H1 (cell line): ENCODE measurements around the gene ASB14. TPM values are rescaled to one million over a fixed set of nuclear protein-coding genes. Genes with fewer than 3 reads are reported as not detected.

Experiments
- CTCF ChIA-PET: fragments of 300-600 bp; sonication (Branson Sonifier 250); formaldehyde crosslinking; loops from one replicate; lab custom pipeline; 2021; ENCODE audit not compliant: partially characterized antibody; lab: Charles Lee
- POLR2A ChIA-PET: fragments of 300-600 bp; sonication (Branson Sonifier 250); formaldehyde crosslinking; loops from one replicate; lab custom pipeline; 2021; ENCODE audit warnings: inconsistent platforms; ENCODE audit not compliant: partially characterized antibody; lab: Charles Lee
- DNase-seq, 2 experiments: peaks; one replicate each; pipeline versions ENCODE4 v3.0.0 to v3.0.0-alpha.2; 2010 to 2022; ENCODE audit warnings: low spot score in 2 of 2, low read depth in 1 of 2, mixed read lengths in 1 of 2
- FAIRE-seq: peaks from 2 replicates; lab custom pipeline; 2011; peaks lifted over from hg19 to GRCh38; lab: Jason Lieb, UNC
- H2AFZ ChIP-seq: 2 replicates; pipeline ENCODE4 v1.8.1; 2012; ENCODE audit warnings: low read length, inconsistent platforms
- H2AK5ac ChIP-seq: 2 replicates; pipeline ENCODE4 v1.6.1; 2013; ENCODE audit warnings: low read depth, low read length
- H2BK120ac ChIP-seq: replicated peaks from 2 replicates; pipeline ENCODE3; 2013; ENCODE audit warnings: low read depth, low read length, inconsistent platforms
- H2BK12ac ChIP-seq: 2 replicates; pipeline ENCODE4 v1.6.1; 2013; ENCODE audit warnings: low read depth, low read length
- H2BK15ac ChIP-seq: 2 replicates; pipeline ENCODE4 v1.6.1; 2013; ENCODE audit warnings: low read length
- H2BK20ac ChIP-seq: 2 replicates; pipeline ENCODE4 v1.6.1; 2013; ENCODE audit warnings: low read length
- H2BK5ac ChIP-seq: 2 replicates; pipeline ENCODE4 v1.6.1; 2013; ENCODE audit warnings: low read depth, low read length
- H3K14ac ChIP-seq: 2 replicates; pipeline ENCODE4 v1.6.1; 2013; ENCODE audit warnings: inconsistent platforms; ENCODE audit not compliant: insufficient read length
- H3K18ac ChIP-seq: 2 replicates; pipeline ENCODE4 v1.6.1; 2013; ENCODE audit warnings: low read length; ENCODE audit errors: extremely low read depth
- H3K23ac ChIP-seq: 2 replicates; pipeline ENCODE4 v1.6.1; 2013; ENCODE audit warnings: inconsistent platforms; ENCODE audit not compliant: insufficient read length
- H3K23me2 ChIP-seq: 2 replicates; pipeline ENCODE4 v1.6.1; 2013; ENCODE audit warnings: low read depth, low read length
- H3K27ac ChIP-seq: 2 replicates; pipeline ENCODE4 v1.6.1; 2011; ENCODE audit warnings: low read depth, low read length, inconsistent platforms
- H3K27me3 ChIP-seq, 4 experiments: replicated peaks in 1 of 4; 1 replicate in 1 of 4; 2 replicates in 3 of 4; pipeline versions ENCODE4 v1.6.1 to v1.8.1; 2011 to 2013; ENCODE audit warnings: low read length in 3 of 4, mild to moderate bottlenecking in 3 of 4, inconsistent platforms in 2 of 4, mixed read lengths in 2 of 4, moderate library complexity in 1 of 4; ENCODE audit not compliant: control insufficient read depth in 3 of 4, insufficient read depth in 3 of 4; ENCODE audit errors: extremely low read depth in 1 of 4
- H3K36me3 ChIP-seq, 4 experiments: 2 replicates each; pipeline versions ENCODE4 v1.6.1 to v1.8.1; 2011 to 2013; ENCODE audit warnings: mild to moderate bottlenecking in 4 of 4, low read length in 3 of 4, moderate library complexity in 2 of 4, control low read depth in 1 of 4, inconsistent platforms in 1 of 4; ENCODE audit not compliant: insufficient read depth in 4 of 4, control insufficient read depth in 2 of 4
- H3K4ac ChIP-seq: replicated peaks from 2 replicates; pipeline ENCODE3; 2013; ENCODE audit warnings: low read length, low read depth, mixed read lengths, inconsistent platforms; ENCODE audit not compliant: insufficient read length
- H3K4me1 ChIP-seq, 4 experiments: replicated peaks in 1 of 4; 1 replicate in 1 of 4; 2 replicates in 3 of 4; pipeline versions ENCODE4 v1.6.1 to v1.8.1; 2011 to 2013; ENCODE audit warnings: low read length in 3 of 4, inconsistent platforms in 2 of 4, mixed read lengths in 1 of 4; ENCODE audit not compliant: insufficient read depth in 4 of 4, control insufficient read depth in 3 of 4
- H3K4me2 ChIP-seq, 2 experiments: 2 replicates each; pipeline versions ENCODE4 v1.6.1 to v1.8.1; 2011 to 2013; ENCODE audit warnings: low read depth in 2 of 2, low read length in 2 of 2, control low read depth in 1 of 2, inconsistent platforms in 1 of 2, mild to moderate bottlenecking in 1 of 2; ENCODE audit not compliant: insufficient read depth in 1 of 2
- H3K4me3 ChIP-seq, 4 experiments: fragments of 200-600, 300-600 bp in 1 of 4; sonication (generic), shearing (Covaris generic), sonication (Bioruptor Twin) in 1 of 4; 2 replicates each; pipeline versions ENCODE4 v1.5.1 to v1.8.1; 2011 to 2016; ENCODE audit warnings: low read length in 4 of 4, low read depth in 3 of 4, control low read depth in 2 of 4, inconsistent platforms in 2 of 4, mild to moderate bottlenecking in 2 of 4, mixed read lengths in 1 of 4, moderate library complexity in 1 of 4; ENCODE audit not compliant: insufficient read depth in 2 of 4; ENCODE audit errors: extremely low read depth in 1 of 4
- H3K56ac ChIP-seq: replicated peaks from 2 replicates; pipeline ENCODE3; 2013; ENCODE audit warnings: low read depth, mild to moderate bottlenecking, mixed read lengths, low read length, inconsistent platforms; ENCODE audit not compliant: insufficient read length
- H3K79me1 ChIP-seq: 2 replicates; pipeline ENCODE4 v1.6.1; 2013; ENCODE audit warnings: low read depth, low read length, control low read depth
- H3K79me2 ChIP-seq, 2 experiments: 2 replicates each; pipeline versions ENCODE4 v1.6.1 to v1.8.1; 2012 to 2013; ENCODE audit warnings: low read length in 2 of 2, mild to moderate bottlenecking in 2 of 2, inconsistent platforms in 1 of 2; ENCODE audit not compliant: insufficient read depth in 2 of 2, control insufficient read depth in 1 of 2
- H3K9ac ChIP-seq, 4 experiments: replicated peaks in 1 of 4; 1 replicate in 1 of 4; 2 replicates in 3 of 4; pipeline versions ENCODE4 v1.6.1 to v1.8.1; 2011 to 2013; ENCODE audit warnings: low read depth in 3 of 4, low read length in 3 of 4, control low read depth in 2 of 4, mild to moderate bottlenecking in 2 of 4, moderate library complexity in 2 of 4, inconsistent platforms in 1 of 4; ENCODE audit errors: extremely low read depth in 1 of 4
- H3K9me3 ChIP-seq, 2 experiments: 2 replicates each; pipeline versions ENCODE4 v1.6.1 to v1.8.1; 2012 to 2013; ENCODE audit warnings: mild to moderate bottlenecking in 2 of 2, moderate library complexity in 2 of 2, control low read depth in 1 of 2, inconsistent platforms in 1 of 2, low read depth in 1 of 2, low read length in 1 of 2, mixed read lengths in 1 of 2; ENCODE audit not compliant: insufficient read depth in 2 of 2
- H4K20me1 ChIP-seq, 2 experiments: replicated peaks in 1 of 2; 2 replicates each; pipeline versions ENCODE3 to v1.8.1; 2011 to 2013; ENCODE audit warnings: inconsistent platforms in 2 of 2, low read length in 2 of 2, mild to moderate bottlenecking in 1 of 2; ENCODE audit not compliant: insufficient read depth in 2 of 2, control insufficient read depth in 1 of 2
- H4K5ac ChIP-seq: 2 replicates; pipeline ENCODE4 v1.6.1; 2013; ENCODE audit warnings: low read length, low read depth, mixed read lengths, inconsistent platforms; ENCODE audit not compliant: insufficient read length
- H4K8ac ChIP-seq: 2 replicates; pipeline ENCODE4 v1.8.0; 2013; ENCODE audit warnings: mild to moderate bottlenecking, moderate library complexity, low read length, inconsistent platforms; ENCODE audit not compliant: insufficient read depth; ENCODE audit errors: extremely low read depth
- H4K91ac ChIP-seq: replicated peaks from 2 replicates; pipeline ENCODE3; 2013; ENCODE audit warnings: low read length, mixed read lengths, inconsistent platforms; ENCODE audit not compliant: insufficient read length
- WGBS, 2 experiments: shearing (Covaris generic) in 1 of 2; methylation state at CpG; one replicate each; pipeline versions ENCODE4 v1.1.6 to v1.1.7; 2013 to 2015; ENCODE audit warnings: low lambda C conversion rate in 2 of 2, mixed read lengths in 2 of 2, inconsistent platforms in 1 of 2, low coverage in 1 of 2, missing lambda C conversion rate in 1 of 2; ENCODE audit not compliant: insufficient replicate concordance in 2 of 2, insufficient coverage in 1 of 2, insufficient read length in 1 of 2; ENCODE audit errors: extremely low coverage in 1 of 2, missing lambda C conversion rate in 1 of 2; 5-methylcytosine and 5-hydroxymethylcytosine counted together
- polyA plus RNA-seq, 7 experiments: library from polyadenylated mRNA; depleted of rRNA in 3 of 7; stranded (reverse) in 5 of 7; unstranded in 2 of 7; fragments of >200 nt in 5 of 7; fragments of 200-250 nt in 2 of 7; gene quantifications; 1 replicate in 5 of 7; 2 replicates in 1 of 7; 4 replicates in 1 of 7; pipeline versions ENCODE4 v1.2.1 to v1.2.3, GENCODE V29; 2011 to 2013; ENCODE audit warnings: missing spikeins in 2 of 7, mixed read lengths in 2 of 7
- total RNA-seq: library from RNA; stranded (reverse); fragmentation: NEBNext Ultra II Directional; extraction: Animal tissue kit (Norgen Biotek cat#: 25700); gene quantifications from 2 replicates; pipeline ENCODE4 v1.2.1, GENCODE V29; 2021
- TF ChIP-seq, protein P1 (sequence below): IDR thresholded peaks from 2 replicates; pipeline ENCODE4 v1.6.1; 2011; ENCODE audit warnings: low read length, improper control_type of control experiment

Gene ASB14
- total and polyA plus RNA-seq, 2 of the 8 experiments (the other 6 are each of a cell fraction or from before 2014, with no cell fraction given): not detected

DNA sequence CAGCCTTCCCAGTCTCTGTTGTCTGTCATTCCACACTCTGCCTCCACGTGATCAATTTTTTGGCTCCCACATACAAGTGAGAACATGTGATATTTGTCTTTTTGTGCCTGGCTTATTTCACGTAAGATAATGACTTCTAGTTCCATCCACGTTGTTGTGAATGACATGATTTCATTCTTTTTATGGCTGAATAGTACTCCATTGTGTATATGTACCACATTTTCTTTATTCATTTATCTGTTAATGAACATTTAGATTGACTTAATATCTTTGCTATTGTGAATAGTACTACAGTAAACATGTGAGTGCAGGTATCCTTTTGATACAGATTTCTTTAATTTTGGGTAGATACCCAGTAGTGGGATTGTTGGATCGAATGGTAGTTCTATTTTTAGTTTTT, 31.4 kb downstream of the ASB14 start:
- no peaks in the 10 kb centered on the region; the same call in 1 of the 2 replicates for H3K23me2 ChIP-seq
- H4K20me1 ChIP-seq: no peaks in the 10 kb centered on the region
- no peak overlapping the region for H4K5ac ChIP-seq
- no peaks in the 10 kb centered on the region for H3K27me3 ChIP-seq
- no peak overlapping the region for H2BK12ac ChIP-seq
- no peak overlapping the region for H3K14ac ChIP-seq
- H2BK5ac ChIP-seq: no peak overlapping the region
- POLR2A ChIA-PET: no interaction called here
- no peak overlapping the region for H2BK20ac ChIP-seq
- no peak overlapping the region for H3K23ac ChIP-seq
- CTCF ChIA-PET: no interaction called here
- H3K79me1 ChIP-seq: no peaks in the 10 kb centered on the region
- no peak overlapping the region for H4K91ac ChIP-seq
- H3K18ac ChIP-seq: no peak overlapping the region
- no peak for FAIRE-seq
- no peak overlapping the region for H3K27ac ChIP-seq
- no peaks in the 10 kb centered on the region for H3K79me2 ChIP-seq
- no peak overlapping the region for H2AK5ac ChIP-seq
- no peak overlapping the region for H3K9ac ChIP-seq
- H3K9me3 ChIP-seq: no peaks in the 10 kb centered on the region
- 90% methylated on average over 4 of the region's 4 CpGs; no CpG with 5 or more reads in 1 of the 2 experiments for WGBS, 2 experiments
- H4K8ac ChIP-seq: no peak overlapping the region
- DNase-seq: no peak
- TF ChIP-seq, protein P1, sequence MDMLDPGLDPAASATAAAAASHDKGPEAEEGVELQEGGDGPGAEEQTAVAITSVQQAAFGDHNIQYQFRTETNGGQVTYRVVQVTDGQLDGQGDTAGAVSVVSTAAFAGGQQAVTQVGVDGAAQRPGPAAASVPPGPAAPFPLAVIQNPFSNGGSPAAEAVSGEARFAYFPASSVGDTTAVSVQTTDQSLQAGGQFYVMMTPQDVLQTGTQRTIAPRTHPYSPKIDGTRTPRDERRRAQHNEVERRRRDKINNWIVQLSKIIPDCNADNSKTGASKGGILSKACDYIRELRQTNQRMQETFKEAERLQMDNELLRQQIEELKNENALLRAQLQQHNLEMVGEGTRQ: no peak
- H3K4me1 ChIP-seq: no peaks in the 10 kb centered on the region
- H3K56ac ChIP-seq: no peak overlapping the region
- H3K4me2 ChIP-seq: no peak overlapping the region
- H2BK15ac ChIP-seq: no peak overlapping the region
- no peak overlapping the region for H3K4me3 ChIP-seq
- H3K4ac ChIP-seq: no peak overlapping the region
- H2AFZ ChIP-seq: no peak overlapping the region
- no peak overlapping the region for H2BK120ac ChIP-seq
- peaks cover 2 to 26% (median 17%) of the 10 kb centered on the region in 4 experiments; a peak in 5 of 8 replicates for H3K36me3 ChIP-seq
